GM19035 (cell line): ENCODE results near the gene SETBP1.

Experiments
- ATAC-seq: cut with Tn5 transposase; IDR thresholded peaks from one replicate; pipeline ENCODE4 v1.9.1; 2021; ENCODE audit not compliant: unreplicated experiment

SETBP1 gene

DNA sequence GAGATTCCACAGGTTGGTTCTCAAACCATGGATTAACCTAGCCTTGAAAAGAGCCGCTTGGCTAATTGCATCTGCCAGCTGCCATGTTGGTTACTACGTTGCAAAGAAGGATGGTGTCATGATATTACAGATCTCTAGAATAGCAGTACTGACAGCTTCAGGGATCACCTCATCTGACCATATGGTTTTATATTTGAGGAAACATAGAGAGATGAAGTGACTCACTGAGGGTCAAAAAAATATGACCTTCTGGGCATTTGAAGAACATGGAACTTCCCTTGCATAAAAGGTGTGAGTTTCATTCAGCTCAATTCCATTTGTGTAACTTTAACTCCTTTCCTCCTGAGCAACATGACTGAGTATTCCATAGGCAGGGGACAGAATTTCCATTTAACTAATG lies 242.3 kb downstream of the SETBP1 start:
- ATAC-seq, result no peak

DNA sequence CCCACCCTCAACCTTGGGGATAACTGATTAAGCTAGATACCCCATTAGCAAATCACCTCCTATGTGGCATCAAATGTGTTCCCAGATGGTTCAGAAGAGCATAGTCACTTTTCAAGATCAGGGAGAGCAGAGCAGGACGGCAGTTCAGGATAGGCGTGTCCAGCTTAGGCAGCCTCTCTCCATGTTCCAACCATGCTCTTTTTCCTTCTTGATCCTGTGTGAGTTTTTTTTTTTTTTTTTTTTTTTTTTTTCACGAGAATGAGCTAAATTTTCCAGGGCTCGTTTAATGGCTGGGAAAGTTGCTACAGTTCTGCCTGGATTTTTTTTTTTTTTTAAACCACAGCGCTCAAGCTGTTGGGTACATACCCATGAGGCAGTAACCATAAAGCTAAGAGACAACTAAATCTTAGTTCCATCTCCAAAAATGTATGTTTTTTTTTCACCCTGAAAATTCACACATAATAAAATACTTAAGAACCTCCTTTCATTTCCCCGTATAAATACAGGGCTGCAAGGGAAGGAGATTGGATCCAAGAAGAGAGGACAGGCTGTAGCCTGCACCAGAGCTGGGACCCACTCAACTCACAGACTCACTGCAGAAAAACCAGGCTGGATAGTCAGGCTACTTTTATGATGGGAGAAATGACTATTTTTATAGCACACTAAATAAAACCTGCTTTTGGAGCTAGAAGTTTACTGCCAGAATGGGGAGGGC lies 244.3 kb downstream of the SETBP1 start:
- no peak for ATAC-seq

DNA sequence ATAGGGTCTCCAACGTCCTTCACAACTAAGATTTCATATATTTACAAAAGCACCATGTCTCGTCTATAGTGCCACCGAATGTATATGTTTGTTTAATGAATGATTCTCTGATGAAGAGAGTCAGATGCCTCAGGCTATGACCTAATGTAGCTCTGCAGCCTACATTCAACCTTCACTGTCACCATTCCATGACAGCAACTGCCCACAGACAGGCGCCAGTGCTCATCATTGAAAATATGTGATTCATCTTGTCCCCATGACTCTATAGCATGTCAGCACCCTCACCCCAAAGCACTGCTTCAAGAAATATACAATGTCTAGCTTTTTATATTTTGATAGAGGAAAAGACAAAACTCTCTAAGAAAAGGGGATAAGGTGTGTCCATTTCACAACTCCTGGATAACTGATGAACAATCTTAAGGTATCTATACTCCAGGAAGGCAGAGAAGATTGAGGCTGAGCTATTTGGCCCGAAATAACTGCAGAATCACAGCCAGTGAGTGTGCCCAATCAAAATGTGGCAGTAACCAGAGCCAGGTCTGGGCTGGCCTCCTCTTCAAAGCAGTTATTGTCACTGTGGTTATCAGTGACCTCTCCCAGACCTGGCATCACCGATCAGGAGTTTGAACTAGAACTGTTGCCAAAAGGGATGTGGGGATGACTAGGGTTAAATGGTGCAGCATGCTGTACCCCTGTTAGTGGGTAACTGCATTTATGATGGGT lies 246.6 kb downstream of the SETBP1 start:
- no peak for ATAC-seq

DNA sequence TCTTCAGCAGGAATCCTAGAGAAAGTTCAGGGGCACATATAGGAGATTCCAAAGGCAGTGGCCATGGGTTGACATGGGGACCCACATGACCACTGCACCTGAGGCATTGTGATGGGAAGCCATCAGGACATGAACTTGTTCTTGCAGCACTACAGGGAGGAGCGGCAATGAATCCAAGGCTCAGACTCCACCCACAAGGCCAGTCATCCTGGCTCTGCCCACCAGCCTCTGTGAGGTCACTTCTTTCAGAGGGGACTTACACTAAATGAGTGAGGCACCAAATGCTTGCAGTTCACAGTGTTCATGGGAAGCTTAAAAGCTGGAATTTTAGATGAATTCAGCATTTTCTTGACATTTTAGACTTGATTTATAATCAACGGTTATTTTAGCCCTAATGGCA lies 254.2 kb downstream of the SETBP1 start:
- no peak for ATAC-seq

DNA sequence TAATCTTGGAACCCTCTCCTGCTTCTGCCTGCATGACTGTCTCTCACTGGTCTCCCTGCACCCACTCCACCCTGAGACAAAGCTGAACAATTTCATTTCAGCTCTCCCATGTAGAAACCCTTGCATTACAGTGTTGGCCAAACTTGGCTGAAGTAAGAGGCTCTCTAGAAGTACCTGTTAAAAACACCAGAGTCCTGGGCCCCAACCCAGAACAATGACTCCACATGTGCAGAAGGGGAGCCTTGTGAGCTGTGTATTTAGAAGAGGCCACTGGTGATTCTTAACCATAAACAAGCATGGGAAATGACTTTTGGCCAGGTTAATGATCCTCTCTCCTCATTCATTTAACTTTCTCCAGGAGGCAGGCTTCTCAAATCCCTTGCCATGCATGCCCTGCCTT lies 254.8 kb downstream of the SETBP1 start:
- ATAC-seq, result no peak

DNA sequence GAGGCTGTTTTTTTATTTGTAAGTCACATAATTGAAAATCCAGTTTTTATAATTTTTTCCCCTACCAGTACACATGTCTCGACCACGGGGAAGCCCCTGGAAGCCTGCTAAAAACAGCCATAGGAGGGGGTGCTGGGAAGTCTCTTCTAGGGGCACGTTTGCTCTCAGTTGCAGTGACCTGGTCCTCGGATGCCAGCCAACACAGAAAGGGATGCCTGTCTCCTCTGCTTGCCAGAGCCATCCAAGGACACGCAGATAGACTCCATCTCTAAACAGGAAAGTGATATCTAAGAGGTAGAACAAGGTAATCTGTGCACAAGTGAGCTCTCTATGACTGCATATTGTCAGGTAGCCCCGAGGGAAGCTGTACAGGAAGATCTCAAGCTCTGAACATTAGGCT lies 255.8 kb downstream of the SETBP1 start:
- no peak for ATAC-seq

DNA sequence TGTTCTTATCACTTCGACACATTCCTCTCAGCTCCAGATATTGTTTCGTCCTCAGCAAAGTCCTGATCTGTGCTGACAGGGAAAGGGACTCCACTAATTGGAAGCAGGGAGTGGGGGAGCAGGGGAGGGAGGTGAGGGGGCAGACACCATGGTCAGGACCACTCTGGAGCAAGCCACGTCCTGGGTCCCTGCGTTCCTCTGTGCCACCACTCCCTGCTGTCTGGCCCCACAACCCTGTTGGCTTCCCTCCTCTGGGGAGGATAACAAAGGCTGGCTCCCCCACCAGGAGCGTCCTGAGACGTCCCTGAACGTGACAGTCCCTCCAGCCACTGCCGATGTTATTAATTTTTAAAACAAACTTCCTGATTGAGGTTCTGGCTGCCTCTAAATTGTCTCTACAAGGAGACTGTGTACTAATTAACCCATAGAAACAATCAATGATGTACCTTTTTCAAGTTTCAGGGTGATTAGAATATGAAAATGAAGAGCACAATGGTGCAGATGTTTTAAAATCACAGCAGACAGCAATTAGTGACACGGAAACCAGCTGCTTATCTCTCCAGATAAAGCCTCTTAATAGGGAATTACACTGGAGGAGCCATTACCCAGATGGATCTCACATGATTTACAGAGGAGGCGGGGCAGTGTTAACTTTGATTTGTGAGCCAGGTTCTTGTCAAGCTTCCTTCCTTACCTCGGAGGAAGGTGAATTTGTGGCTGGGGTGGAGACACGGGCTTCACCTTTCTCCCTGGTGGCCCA lies 257.5 kb downstream of the SETBP1 start:
- no peak for ATAC-seq

DNA sequence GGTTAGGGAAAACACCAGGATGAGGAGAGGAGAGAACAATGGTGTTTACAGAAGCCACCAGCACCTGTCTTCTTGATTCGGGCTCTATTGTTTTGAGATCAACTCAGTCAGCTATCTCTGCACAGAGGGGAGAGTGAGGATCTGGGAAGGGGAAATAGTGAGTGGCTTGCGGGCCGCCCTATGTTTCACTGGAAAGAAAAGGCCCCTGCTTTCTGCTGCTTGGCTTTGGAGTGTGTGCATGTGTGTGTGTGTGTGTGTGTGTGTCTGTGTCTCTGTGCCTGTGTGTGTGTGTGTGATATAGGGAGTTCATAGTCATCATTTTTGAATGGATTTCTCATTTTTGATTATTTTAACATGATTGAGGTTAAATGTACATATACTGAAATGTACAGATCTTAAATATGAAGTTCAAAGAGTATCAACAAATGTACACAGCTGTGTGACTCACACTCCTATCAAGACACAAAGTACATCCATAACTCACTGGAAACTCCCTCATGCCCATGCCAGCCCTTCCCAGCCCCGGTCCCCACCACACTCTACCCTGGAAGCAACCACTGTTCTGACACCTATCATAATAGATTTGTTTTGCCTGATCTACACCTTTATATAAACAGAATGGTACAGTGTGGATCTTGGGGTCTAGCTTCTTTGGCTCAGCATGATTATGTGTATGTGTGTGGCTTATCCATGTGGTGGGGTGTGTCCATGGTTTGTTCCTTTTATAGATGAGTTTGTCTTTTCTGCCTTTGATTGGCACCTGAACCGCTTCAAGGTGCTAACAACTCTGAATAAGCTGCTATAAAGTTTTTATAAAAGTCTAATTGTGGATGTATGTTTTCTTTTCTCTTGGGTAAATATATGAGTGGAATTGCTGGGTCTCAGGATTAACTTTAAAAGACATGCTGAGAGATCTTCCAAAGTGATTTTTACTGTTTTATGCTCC lies 258.3 kb downstream of the SETBP1 start:
- ATAC-seq, result no peak

DNA sequence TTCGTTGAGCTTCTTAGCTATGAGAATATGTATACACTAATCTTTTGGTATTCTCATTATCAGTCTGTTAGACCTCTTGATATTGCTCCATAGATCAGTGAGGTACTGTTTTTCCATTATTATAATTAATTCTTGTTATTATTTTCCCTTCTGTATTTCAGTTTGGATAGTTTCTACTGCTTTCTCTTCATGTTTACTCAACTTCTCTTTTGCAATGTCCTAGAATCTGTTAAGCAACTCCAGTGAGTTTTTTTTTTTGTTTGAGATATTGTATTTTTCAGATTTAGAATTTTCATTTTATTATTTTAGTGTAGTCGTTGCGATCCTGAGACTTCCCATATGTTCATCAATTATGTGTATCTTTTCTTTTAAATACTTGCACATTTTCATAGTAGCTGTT lies 260.8 kb downstream of the SETBP1 start:
- ATAC-seq, result no peak

DNA sequence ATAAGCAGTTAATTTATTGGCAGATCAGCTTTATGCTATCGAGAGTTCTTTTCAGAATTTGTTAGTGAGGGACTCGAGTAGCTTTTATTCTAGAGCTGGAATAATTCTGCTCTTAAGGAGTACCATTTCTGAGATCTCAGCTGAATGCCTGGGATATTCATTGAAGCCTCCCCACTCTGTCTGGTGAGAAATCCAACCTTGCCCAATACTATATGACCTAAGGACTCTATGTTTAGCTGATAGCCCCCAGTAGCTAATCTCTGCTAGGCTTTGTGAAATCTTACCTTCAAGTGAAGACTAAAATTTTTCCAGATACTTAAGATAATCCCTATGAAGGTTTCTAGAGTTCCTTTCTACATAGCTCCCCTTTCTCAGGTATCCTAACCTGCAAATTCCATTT lies 261.4 kb downstream of the SETBP1 start:
- ATAC-seq, result no peak

DNA sequence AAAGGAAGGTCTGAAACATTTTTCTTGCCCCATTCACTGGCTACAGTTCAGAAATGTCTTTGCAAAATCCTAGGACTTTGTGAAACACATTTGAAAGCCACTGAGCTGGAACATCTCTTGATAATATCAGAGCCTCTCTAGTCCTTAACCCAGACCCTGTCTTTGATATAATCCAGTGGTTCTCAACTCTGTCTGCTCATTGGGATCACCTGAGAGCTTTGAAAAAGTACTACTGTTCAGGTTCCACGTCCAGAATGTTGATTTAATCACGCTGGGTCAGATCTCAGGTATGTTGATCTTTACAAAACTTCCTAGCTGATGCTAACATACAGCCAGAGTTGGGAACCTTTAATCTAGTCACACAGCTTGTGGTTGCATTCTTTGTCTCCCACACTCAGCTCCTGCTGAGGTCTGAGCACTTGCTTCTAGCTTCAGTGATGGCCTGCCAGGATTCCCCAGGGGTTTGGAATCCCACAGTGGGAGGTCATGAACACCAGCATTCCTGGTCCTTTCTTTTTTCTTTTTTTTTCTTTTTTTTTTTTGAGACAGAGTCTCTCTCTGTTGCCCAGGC lies 262.7 kb downstream of the SETBP1 start:
- ATAC-seq, result no peak

DNA sequence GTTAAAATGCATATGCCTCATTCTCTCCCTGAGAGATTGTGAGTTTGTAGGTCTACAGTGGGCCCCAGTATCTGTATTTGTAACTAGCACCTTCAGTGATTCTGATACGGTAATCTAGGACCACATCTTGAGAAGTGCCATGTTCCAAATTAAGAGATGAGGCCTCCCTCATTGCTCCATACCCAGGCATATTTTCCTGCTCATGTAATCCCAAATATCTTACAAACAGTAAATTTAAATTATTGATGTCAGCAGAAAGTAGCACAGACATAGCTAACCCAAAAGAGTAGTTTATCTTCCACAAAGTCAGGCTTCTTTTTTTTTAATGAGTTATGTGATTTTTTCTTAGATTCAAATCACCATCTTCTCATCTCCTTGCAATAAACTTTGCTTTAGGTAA lies 263.8 kb downstream of the SETBP1 start:
- no peak for ATAC-seq

DNA sequence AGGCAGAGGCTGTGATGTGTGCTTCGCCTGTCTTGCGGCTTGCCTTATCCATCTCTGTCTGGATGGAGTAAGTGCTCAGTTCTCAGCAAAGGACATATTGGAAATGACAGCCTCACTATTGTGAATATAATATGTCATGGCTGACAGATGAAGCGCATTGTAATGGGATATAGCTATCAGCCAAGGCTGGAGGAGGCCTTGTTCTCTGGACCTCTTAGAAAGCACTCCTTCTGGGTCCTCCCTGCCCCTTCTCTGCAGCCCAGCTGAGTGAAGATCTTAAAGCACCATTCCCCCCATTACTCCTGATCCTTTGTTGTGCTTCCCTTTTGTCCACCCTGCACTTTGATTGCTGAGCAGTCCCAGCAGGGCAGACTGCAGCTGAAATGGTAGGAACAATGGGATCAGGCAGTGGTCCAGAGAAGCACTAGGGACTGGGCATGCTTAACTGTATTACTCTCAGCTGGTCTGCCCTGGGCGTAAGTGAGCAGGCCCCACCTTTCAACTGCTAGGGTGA lies 265.3 kb downstream of the SETBP1 start:
- no peak for ATAC-seq

DNA sequence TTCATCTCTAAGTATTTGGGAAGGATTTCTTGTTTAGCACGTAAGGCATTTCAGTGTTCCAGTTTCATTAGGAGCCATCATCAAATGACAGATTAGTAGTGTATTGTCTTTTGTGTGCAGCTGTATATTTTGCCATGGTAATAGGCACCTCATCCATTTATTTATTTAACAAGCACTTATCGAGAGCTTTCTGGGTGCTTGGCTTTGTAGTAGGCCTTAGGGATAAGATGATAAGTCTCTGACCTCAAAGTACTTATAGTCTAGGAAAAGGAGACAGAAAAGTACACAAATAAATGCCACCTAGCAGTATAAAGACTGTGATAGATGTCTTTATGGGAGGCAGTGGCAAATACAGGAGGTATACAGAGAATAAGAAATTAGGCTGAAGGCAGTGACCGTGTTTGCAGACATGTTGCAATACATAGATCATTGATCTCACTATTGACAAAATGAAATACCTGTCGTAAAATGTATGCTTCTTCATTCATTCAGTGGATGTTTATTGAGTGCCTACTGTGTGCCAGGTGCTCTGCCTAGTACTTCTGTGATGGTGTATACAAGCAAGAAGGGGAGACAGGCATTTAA lies 265.9 kb downstream of the SETBP1 start:
- no peak for ATAC-seq

DNA sequence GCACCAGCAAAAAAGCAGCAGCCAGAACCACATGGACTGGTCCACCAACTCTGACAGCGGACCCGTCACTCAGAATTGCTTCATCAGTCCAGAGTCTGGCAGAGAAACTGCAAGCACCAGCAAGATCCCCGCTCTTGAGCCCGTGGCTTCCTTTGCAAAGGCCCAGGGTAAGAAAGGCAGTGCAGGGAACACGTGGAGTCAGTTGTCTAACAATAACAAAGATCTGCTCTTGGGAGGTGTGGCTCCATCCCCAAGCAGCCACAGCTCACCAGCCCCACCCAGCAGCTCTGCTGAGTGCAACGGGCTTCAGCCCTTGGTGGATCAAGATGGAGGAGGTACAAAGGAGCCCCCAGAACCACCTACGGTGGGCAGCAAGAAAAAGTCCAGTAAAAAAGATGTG lies 269.3 kb downstream of the SETBP1 start:
- ATAC-seq, result no peak

DNA sequence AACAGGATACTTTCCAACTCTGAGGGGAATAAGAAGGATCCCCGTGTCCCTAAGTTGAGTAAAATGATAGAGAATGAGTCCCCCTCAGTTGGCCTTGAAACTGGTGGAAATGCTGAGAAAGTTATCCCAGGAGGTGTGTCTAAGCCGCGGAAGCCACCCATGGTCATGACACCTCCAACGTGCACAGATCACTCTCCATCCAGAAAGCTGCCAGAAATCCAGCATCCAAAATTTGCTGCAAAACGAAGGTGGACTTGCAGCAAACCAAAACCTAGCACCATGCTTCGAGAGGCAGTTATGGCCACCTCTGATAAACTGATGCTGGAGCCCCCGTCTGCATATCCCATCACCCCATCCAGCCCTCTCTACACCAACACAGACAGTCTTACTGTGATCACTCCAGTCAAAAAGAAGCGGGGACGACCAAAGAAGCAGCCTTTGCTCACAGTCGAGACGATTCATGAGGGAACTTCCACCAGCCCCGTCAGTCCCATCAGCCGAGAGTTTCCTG lies 270.1 kb downstream of the SETBP1 start:
- ATAC-seq, result no peak

DNA sequence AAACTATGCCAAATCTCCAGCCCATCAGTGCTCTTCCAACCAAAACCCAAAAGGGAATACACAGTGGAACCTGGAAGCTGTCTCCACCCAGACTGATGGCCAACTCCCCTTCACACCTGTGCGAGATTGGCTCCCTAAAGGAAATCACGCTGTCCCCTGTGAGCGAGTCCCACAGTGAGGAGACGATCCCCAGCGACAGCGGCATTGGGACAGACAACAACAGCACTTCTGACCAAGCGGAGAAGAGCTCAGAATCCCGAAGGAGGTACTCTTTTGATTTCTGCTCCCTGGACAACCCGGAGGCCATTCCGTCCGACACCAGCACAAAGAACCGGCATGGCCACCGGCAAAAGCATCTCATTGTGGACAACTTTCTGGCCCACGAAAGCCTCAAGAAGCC lies 271.1 kb downstream of the SETBP1 start:
- no peak for ATAC-seq

DNA sequence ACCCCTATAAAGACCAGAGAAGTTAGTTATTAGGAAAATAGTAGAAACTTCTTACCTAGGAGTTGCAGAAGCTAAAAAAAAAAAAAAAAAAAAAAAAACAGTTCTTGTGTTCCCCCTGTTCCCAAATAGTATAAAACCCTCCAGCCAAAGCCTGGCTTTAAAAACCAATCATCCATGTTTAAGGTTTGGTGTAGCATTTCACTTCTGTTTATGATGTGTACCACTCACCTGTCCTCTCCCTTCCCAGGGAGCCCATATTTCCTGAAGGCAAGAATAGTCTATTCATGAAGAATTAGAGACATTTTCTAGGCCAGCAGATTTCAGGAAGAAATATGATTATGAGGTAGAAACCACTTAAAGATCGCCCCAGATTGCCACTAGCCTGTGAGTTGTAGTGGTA lies 273.6 kb downstream of the SETBP1 start:
- no peak for ATAC-seq

DNA sequence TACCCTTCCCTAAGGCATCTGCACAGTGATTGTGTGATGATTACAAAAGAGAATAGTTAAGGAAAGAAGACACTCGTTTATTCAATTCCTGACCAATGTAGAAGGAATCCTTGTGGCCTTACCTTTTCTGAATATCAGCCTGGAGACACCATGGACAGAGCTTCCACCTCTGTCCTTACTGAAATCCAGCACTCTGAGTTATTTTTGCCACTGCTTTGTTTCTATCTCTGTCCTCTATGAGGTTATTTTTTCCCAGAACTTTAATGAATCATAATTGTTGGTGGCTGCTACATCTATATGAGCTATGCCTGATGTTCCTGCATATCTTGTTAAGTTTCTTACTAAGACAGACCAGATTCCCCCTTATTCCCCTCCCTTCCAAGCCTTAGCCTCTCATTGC lies 275.1 kb downstream of the SETBP1 start:
- no peak for ATAC-seq

DNA sequence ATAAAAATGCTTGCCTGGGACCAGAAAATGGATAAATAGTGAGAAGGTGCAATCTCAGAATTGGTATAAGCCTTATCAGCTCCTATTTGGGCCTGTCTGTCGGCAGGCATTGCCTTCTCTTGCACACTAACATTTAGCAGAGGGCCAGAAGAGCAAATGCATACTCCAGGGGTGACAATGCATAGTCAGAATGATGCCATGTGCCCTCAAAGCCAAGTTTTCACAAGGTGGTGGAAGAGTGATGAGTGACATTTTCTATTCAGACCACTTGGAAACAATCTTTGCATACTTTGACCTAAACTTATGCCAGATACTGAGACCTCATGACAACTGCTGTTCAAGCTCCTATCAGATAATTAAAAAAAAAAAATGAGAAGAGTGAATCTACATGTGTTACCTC lies 276.3 kb downstream of the SETBP1 start:
- no peak for ATAC-seq
